OCI-LY7 (cell line): ENCODE data around the gene ATP1A3. TPM values are rescaled to one million over a fixed set of nuclear protein-coding genes. Genes with fewer than 3 reads are reported as not detected.

Source experiments
- BruUV-seq: library from RNA; stranded (reverse); fragments of 400-500 nt; replicated peaks from 2 replicates; lab custom pipeline; 2021; lab: Mats Ljungman, UMichigan
- CTCF ChIA-PET: fragments of 300-600 bp; sonication (Branson Sonifier 250); formaldehyde crosslinking; loops from one replicate; lab custom pipeline; 2022; ENCODE audit warnings: antibody characterized with exemption; ENCODE audit not compliant: unreplicated experiment; lab: Charles Lee
- POLR2A ChIA-PET: fragments of 300-600 bp; sonication (Branson Sonifier 250); formaldehyde crosslinking; loops from one replicate; lab custom pipeline; 2022; ENCODE audit warnings: antibody characterized with exemption; lab: Charles Lee
- DNase-seq: peaks from one replicate; pipeline ENCODE4 v3.0.0-alpha.2; 2015; ENCODE audit warnings: low spot score
- H2AFZ ChIP-seq: fragments of 200-600 bp; sonication (generic), shearing (Covaris generic); 2 replicates; pipeline ENCODE4 v1.6.1; 2014; ENCODE audit warnings: mild to moderate bottlenecking, antibody characterized with exemption, low read length, moderate library complexity
- H3K27ac ChIP-seq: fragments of 200-600 bp; sonication (generic); 2 replicates; pipeline ENCODE4 v1.5.1; 2014; ENCODE audit warnings: mixed run types, low read depth, mild to moderate bottlenecking, moderate library complexity, low read length, inconsistent platforms; ENCODE audit not compliant: poor library complexity, severe bottlenecking
- H3K36me3 ChIP-seq: fragments of 200-600 bp; sonication (generic); 2 replicates; pipeline ENCODE4 v1.6.1; 2014; ENCODE audit warnings: mild to moderate bottlenecking, antibody characterized with exemption, low read length, moderate library complexity, mixed read lengths; ENCODE audit not compliant: insufficient read depth
- H3K4me1 ChIP-seq: fragments of 200-600 bp; sonication (generic); 2 replicates; pipeline ENCODE4 v1.5.1; 2014; ENCODE audit warnings: mild to moderate bottlenecking, low read length; ENCODE audit not compliant: insufficient read depth, poor library complexity, severe bottlenecking
- H3K4me2 ChIP-seq: fragments of 200-600 bp; sonication (generic); 2 replicates; pipeline ENCODE4 v1.6.1; 2014; ENCODE audit warnings: mild to moderate bottlenecking, low read length
- H3K4me3 ChIP-seq: fragments of 200-600 bp; sonication (generic); 2 replicates; pipeline ENCODE4 v1.5.1; 2014; ENCODE audit warnings: mild to moderate bottlenecking, low read depth, low read length; ENCODE audit not compliant: poor library complexity, severe bottlenecking
- H3K79me2 ChIP-seq: fragments of 200-600 bp; sonication (generic); 2 replicates; pipeline ENCODE4 v1.6.1; 2016; ENCODE audit warnings: low read depth, mild to moderate bottlenecking, low read length, moderate library complexity, mixed read lengths; ENCODE audit not compliant: insufficient read depth
- H3K9me2 ChIP-seq: fragments of 200-600 bp; sonication (generic); 2 replicates; pipeline ENCODE4 v1.6.1; 2016; ENCODE audit warnings: mild to moderate bottlenecking, low read length, mixed read lengths; ENCODE audit not compliant: insufficient read depth
- H3K9me3 ChIP-seq: fragments of 200-600 bp; sonication (generic); 2 replicates; pipeline ENCODE4 v1.6.1; 2014; ENCODE audit warnings: mild to moderate bottlenecking, mixed run types, low read length, mixed read lengths
- H4K20me1 ChIP-seq: fragments of 200-600 bp; sonication (generic); 2 replicates; pipeline ENCODE4 v1.6.1; 2014; ENCODE audit warnings: mild to moderate bottlenecking, antibody characterized with exemption, low read length, moderate library complexity, mixed read lengths; ENCODE audit not compliant: insufficient read depth
- CTCF ChIP-seq: fragments of 200-600 bp; sonication (generic); conservative IDR thresholded peaks from 2 replicates; pipeline ENCODE4 v1.5.1; 2014; ENCODE audit warnings: mild to moderate bottlenecking, antibody characterized with exemption, low read length, moderate library complexity, mixed read lengths
- EZH2phosphoT487 ChIP-seq: fragments of 200-600 bp; sonication (generic); IDR thresholded peaks from 2 replicates; pipeline ENCODE4 v1.6.1; 2018; ENCODE audit warnings: low read depth, borderline replicate concordance, mild to moderate bottlenecking, mixed run types, antibody characterized with exemption, low read length, moderate library complexity, mixed read lengths
- intact Hi-C: fragments of 100-400 bp; cut with micrococcal nuclease; formaldehyde crosslinking; loops from one replicate; pipeline ENCODE4 v1.10.0; 2022; ENCODE audit not compliant: unreplicated experiment
- total RNA-seq, 2 experiments: library from RNA; depleted of rRNA in 1 of 2; stranded (reverse); fragments of >200 nt in 1 of 2; shearing (Covaris generic) in 1 of 2; gene quantifications; 2 replicates each; pipeline ENCODE4 v1.2.3, GENCODE V29; 2014 to 2022

ATP1A3 gene
- total RNA-seq, 2 experiments from 2014 or later: 9.3 to 33.0 TPM

- no peak overlapping the region for H2AFZ ChIP-seq
- H3K79me2 ChIP-seq: no peaks in the 10 kb centered on the region
- peaks cover 20% of the 10 kb centered on the region; the same call in 1 of the 2 replicates for H3K36me3 ChIP-seq
- no peaks in the 10 kb centered on the region for H3K4me1 ChIP-seq
- H3K4me3 ChIP-seq: no peak overlapping the region
- CTCF ChIA-PET: no interaction called here
- no peaks in the 10 kb centered on the region for H3K9me3 ChIP-seq
- no peak overlapping the region for H3K4me2 ChIP-seq
- no peak overlapping the region for H3K27ac ChIP-seq
- no peaks in the 10 kb centered on the region for H4K20me1 ChIP-seq
- intact Hi-C loops: no loop called here
- no peaks in the 10 kb centered on the region for H3K9me2 ChIP-seq
- BruUV-seq: no TSS peak
- POLR2A ChIA-PET: no interaction called here
- DNase-seq: no peak
- no peak for TF ChIP-seq EZH2phosphoT487
- no peak for TF ChIP-seq CTCF
Measured at GRCh38 chr19:41965106-41965505, 28.9 kb downstream of the ATP1A3 start.

- H3K4me1 ChIP-seq: peaks cover 19% of the 10 kb centered on the region
- no peaks in the 10 kb centered on the region for H4K20me1 ChIP-seq
- BruUV-seq: no TSS peak
- H3K9me2 ChIP-seq: no peaks in the 10 kb centered on the region
- no peak overlapping the region for H2AFZ ChIP-seq
- H3K4me2 ChIP-seq: no peak overlapping the region
- no peak overlapping the region for H3K27ac ChIP-seq
- intact Hi-C loops: no loop called here
- no peak for DNase-seq
- ChIA-PET POLR2A (interaction anchor here (0.6 kb wide), 1 partner anchor 70 kb away, joined by 3 read pairs; no protein-coding TSS in a partner anchor), CTCF (no interaction called here)
- H3K9me3 ChIP-seq: no peaks in the 10 kb centered on the region
- TF ChIP-seq EZH2phosphoT487: no peak
- TF ChIP-seq CTCF: no peak
- H3K4me3 ChIP-seq: no peak overlapping the region
- H3K79me2 ChIP-seq: peaks cover 4% of the 10 kb centered on the region; the same call in 1 of the 2 replicates
- H3K36me3 ChIP-seq: peaks cover 15% of the 10 kb centered on the region
Measured at GRCh38 chr19:41960973-41961372, 33.1 kb downstream of the ATP1A3 start.
